Stimulated activated CD4-positive, alpha-beta T cell treated with anti-CD3 and anti-CD28 coated beads, Interleukin-2, amount 100 ng/mL, for 4 hours (primary cell): ENCODE results near the gene GUCA1A.
"Not testable (repeated sequence)": the region's sequence is repeated elsewhere in the genome, so short reads cannot be mapped to it uniquely, and the experiment has no call there.

Experiments
- DNase-seq: peaks from one replicate; pipeline ENCODE4 v3.0.0-alpha.2; 2020; ENCODE audit warnings: low read depth

Gene GUCA1A

DNA sequence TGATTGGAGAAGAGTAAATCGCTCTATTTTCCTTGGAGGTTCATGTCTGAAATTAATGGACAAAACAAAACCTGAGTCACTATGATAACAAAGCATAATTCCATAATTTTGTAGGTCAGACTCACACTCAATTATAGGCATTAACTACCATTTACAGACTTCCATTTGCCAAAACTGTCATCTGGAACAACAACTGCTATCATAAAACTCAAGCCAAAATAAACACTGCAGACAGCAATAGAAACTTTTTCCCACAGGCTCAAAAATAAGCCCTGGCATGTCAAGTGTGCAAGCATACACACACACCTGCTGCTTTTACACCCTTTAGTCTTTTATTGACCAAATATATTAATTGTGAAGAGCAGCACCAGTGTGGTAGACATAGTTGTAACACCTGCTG lies 37.4 kb downstream of the GUCA1A start:
- DNase-seq, result no peak

DNA sequence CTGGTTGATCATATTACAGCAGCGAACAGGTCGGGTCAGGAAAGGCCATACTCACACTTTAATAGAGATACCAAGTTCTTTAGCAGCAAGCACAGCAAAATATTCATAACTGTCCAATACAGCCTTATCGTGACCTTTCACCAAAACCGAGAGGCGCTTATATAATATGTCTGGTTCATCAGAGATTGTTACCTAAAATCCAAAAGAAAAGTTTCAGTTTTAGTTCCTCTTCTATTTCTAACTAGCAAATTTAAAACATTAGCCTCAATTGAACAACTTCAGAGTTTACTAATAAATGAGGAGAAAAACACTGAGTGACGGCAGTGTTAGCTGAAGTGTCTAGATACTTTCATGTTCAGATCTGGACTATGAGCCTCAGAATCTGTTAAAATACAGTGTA lies 38.6 kb downstream of the GUCA1A start:
- DNase-seq, result no peak

DNA sequence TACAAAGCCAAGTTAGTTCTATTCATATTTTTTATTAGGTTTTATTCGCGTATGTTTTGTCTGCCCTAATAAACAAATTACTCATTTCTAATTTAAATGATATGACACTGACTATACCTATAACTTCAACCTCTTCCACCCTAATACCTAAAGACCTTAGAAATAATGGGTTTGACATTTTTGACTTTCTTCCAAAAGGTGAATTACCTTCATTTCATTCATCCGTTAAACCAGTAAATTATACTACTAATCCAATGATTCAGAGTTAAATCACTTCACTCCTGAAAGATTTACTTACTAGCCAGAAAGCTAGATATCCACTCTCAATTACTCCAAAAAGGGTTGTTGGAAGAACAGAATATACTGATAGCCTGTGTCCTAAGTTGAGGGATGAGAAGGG lies 39.3 kb downstream of the GUCA1A start:
- DNase-seq, result no peak

DNA sequence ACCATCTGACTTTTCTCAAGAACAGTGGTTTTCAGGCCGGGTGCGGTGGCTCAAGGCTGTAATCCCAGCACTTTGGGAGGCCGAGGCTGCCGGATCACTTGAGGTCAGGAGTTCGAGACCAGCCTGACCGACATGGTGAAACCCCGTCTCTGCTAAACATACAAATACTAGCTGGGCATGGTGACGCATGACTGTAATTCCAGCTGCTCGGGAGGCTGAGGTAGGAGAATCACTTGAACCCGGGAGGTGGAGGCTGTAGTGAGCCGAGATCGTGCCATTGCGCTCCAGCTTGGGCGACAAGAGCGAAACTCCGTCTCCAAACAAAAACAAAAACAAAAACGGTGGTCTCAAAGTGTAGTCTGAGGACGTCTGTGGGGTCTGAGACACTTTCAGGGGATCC lies 43.3 kb downstream of the GUCA1A start:
- DNase-seq, result not testable (repeated sequence)

DNA sequence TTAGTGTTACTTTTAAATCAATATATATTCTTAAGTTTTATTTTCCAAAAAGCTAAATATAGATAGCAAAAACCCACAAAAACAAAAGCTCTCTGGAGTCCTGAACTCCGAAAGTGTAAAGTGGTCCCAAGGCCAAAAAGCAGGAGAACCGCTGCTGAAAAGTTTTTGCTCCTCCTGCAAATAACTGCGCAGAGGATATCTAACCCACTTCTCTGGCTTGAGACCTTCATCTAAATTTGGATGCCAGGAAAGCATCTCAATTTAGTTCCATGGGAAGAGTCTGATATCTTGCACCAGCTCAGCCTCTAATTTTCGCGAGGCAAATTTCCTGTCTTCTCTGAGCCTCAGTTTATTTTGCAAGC lies 44.0 kb downstream of the GUCA1A start:
- no peak for DNase-seq

DNA sequence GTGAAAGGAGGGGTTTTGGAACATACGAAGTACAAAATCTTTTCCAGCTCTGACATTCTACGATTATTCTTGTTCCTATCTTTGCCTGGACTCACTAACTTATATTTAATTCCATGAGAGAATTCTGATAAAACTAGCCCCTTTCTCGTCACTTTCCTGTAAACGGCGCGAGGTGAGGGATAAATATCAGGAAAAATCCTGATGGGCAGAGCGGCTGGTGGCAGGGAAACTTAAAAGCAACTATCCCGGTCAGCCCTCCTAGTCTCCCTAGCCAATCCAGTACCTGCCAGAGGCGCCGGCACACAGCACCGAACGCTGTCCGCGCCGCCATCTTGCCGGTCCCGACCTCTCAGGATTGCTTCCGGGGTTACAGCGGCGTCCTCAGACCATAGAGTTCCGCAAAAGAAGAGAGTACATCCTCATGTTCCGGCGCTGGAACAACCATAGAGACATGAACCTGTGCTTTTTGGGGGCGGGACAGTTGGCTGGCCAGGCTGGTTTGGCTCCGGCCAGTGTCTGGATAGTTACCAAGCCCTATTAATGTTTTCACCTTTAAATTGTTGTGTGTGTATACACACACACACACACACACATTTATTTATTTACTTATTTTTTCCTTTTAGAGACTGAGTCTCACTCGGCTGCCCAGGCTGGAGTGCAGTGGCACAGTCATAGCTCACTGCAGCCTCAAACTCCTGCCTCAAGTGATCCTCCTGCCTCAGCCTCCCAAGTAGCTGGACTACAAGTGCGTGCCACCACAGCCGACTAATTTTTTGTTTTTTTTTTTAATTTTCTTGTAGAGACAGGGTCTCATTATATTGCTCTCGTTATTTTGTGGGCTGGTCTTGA lies 44.6 kb downstream of the GUCA1A start, which contains the start of gene MRPS10:
MRPS10 (minus strand) TSS at position 343 of the 849 bp plus-strand sequence; CDS start at position 331, 12 bp downstream.
- DNase-seq, result peak; percentile 85

DNA sequence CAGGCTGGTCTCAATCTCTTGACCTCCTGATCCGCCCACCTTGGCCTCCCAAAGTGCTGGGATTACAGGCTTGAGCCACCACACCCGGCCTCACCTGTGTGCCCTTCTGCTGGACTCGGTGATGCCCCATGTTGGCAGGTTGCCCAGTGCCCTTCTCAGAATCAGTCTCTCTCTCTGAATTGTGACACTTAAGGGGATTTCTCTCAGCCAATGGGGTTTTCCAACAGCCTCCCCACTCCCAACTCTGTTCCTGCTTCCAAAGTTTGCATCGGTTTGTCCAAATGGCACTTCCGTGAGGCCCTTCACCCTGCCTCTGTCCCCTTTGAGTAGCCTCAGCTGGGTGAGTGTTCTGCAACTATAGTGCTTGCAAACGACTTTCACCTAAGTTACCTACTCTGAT lies 47.6 kb downstream of the GUCA1A start:
- no peak for DNase-seq

DNA sequence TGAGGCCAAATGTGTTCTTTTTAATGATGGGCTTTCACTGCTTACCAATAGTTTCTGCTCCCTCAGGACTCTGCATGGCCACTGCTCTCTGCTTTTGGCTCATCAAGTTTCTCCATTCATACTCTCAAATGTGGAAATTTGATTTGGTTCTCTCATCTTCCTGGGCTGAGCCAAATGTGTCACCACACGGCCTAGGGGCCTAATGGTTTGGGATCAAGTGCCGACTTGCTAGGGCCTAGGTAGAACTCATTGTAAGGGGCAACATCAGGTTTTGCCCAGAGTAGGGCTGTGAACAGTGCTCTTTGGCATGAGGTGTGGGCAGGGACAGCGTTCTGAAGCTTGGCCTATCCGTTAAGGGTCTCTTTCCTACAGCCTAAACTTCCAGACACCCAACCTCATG lies 48.4 kb downstream of the GUCA1A start:
- no peak for DNase-seq

DNA sequence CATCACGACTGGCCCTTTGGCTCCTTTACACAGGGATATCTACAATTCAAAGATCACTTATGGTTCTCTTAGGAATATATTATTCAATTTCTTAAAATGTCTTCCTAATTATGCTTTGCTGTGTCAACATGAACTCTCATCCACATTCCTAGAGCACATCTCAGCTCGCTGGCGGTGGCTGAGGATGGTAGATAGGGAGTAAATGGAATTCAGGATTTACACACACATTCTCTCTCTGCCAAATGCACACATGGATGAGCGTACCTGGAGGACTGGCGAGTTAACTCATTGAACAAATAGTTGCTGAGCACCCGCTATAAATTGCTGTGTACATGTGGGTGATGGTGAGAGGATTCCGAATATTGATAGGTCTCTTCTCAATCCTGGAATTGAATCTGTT lies 49.3 kb downstream of the GUCA1A start:
- no peak for DNase-seq

DNA sequence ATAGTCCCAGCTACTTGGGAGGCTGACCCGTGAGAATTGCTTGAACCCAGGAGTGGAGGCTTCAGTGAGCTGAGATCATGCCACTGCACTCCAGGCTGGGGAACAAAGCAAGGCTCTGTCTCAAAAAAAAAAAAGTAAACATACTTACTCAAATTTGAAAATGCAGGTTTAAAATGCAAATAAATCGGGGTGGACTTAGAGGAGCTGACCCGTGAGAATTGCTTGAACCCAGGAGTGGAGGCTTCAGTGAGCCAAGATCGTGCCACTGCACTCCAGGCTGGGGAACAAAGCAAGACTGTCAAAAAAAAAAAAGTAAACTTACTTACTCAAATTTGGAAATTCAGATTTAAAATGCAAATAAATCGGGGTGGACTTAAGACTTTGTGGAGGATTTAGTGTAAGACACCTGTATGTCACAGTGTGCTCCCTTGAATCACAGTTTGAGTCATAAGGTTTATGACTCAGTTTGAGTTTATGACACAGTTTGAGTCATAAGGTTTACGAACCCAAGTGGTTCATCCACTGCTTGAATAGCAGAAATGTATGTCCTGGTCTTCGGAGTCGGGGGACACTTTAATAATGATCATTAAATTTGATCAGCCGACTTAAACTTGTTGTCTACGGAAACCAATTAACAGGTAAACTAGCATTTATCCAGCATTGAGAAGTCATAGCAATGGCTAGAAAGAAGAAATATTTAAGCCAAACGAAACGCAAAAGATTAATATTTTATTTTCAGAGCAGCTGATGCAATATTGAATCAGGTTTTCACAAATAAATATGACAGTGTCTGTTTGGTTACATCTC lies 51.3 kb downstream of the GUCA1A start:
- DNase-seq, result no peak

DNA sequence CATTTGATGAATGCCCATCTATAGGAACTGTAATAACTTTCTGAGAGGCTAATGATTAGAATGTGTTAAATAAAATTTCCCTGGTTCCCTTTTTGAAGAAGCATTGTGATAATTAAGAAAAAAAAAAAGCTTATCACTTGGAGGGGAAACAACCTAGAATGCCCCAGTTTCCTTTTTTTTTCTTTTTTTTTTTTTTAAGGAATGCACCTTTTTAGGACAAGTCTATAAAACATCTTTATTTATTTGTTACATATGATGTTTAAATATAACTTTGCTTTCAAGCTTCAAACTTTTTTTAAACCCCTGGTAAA lies 51.8 kb downstream of the GUCA1A start:
- DNase-seq, result no peak

DNA sequence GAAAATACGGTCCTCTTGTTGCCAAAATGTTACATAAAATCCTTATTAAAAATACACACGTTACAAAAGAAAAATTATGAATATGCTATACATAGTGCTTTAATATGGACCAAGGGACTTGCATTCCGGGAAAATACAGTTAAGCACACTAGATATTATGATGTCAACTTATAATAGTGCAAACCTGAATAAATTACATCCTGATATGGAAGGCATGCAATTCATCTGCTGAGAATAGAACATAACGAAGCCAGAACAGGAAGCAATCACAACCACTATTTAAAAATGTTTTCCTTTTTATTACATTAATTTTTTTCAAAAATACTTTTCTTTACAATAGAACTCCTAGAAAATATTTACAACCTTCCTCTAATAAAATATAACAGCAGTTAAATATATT lies 52.3 kb downstream of the GUCA1A start:
- no peak for DNase-seq

DNA sequence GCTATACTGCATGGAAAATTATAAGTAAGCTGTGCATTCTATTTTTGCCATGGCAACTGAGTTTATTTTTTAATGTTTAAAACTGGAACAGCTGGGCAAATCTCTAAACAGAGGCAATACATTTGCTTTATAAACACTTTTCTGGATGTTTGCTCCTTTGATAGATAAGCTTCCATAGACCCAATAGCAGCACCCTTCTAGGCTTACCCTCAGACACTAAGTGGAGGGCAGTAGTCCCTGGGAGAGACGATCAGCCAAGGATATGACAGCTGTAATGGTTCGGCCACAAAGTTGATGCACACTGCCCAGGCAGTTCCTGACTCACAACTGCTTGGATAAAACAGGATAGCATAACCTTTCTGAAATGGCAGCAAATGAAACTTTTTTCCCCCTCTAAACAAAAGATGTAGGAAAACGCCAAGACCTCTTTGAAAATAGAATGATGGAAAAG lies 53.0 kb downstream of the GUCA1A start:
- no peak for DNase-seq

DNA sequence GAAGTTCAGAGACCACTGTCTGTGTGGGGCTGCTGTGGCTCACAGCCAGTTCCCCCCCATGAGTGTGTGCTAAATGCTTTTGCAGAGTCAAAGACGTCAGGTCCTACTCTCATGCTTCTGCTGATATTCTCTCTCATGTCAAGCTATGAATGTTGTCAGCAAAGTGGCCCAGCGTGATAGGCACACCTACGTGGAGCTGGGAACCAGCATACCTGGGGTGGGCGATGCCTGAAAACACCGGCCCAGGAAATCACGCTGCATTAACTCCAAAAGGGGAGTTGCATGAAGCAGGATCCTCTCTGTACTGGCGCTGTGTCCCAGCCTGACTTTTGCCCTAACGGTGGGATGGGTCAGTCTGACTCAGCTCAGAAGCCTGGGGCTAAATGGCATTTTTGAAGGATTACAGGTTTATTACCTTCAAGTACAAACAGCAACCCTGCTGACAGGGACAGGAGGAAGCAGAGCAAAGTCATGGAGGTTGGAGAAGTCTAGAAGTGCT lies 53.5 kb downstream of the GUCA1A start:
- DNase-seq, result no peak

DNA sequence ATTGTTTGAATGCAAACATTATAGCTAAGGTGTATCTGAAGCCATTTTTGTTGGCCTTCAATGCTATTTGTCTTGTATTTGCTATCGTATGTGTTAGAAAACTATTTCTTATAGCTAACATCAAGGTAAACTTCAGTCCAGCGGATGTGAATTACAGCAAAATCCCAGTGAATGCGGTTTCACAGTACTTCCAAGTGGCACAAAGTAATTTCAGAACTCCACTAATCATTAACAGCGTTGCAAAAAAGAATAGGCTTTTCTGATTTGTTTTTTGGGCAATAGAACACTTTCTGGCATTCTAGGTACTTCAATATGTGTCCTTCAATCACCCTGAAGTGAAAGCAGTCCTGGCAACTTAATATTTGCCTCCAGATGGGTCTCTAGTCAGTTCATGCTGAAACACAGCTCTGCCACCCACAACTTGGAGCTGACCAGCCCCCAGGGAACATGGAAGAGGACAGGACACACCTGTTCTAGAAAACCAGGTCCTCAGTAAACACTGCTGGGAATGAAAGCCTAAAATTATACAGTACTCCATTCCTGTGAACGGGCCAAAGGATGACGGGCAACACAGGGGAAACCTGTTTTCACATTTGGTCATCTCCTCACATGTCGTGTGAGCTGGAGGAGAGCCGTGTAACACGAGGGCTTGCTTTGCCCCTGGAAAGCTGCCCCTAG lies 54.1 kb downstream of the GUCA1A start:
- no peak for DNase-seq

DNA sequence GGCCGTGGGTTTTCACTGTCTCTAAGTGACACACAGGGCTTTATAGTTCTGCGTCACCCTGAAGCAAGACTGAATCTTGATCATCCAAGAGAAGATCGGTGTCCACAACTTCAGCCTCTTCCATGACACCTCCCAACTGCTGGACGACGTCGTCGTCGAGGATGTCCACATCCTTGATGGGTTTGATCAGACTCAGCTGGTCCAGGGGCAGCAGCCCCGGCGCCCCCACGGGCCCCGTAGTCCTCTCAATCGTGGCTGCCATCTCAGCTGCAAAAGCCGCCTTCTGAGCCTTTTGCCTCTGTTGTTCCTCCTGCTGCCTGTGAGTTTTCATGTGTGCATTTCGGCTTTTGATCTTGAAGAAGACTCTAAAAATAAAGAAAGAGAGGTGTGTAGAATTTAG lies 55.1 kb downstream of the GUCA1A start:
- DNase-seq, result no peak
